Vagina (tissue), 2 donors: ENCODE data around the gene SDCBP2. TPM values are rescaled to one million over a fixed set of nuclear protein-coding genes. Genes with fewer than 3 reads are reported as not detected.
A peak's percentile ranks its signal among the peaks of the same experiment; 100 is the strongest.

Source experiments
- DNase-seq, 2 donors: peaks; one replicate each; pipeline ENCODE4 v3.0.0-alpha.2; 2017; ENCODE audit errors: extremely low spot score in 2 of 2
- H3K27ac ChIP-seq: fragments of 200-600 bp; sonication (generic); one replicate; pipeline ENCODE4 v1.5.1; 2019
- H3K27me3 ChIP-seq: fragments of 200-600 bp; sonication (generic); one replicate; pipeline ENCODE4 v1.5.1; 2019
- H3K36me3 ChIP-seq, 2 donors: fragments of 200-600 bp; sonication (generic); one replicate each; pipeline ENCODE4 v1.5.1; 2017 to 2019
- H3K4me1 ChIP-seq: fragments of 200-600 bp; sonication (generic); one replicate; pipeline ENCODE4 v1.5.1; 2019
- H3K4me3 ChIP-seq, 2 donors: fragments of 200-600 bp; sonication (generic); 1 replicate in 1 of 2; 2 replicates in 1 of 2; pipeline ENCODE4 v1.5.1; 2016 to 2019
- H3K9me3 ChIP-seq: fragments of 200-600 bp; sonication (generic); one replicate; pipeline ENCODE4 v1.5.1; 2019
- POLR2A ChIP-seq, 2 donors: fragments of 450-650 bp; IDR thresholded peaks; one replicate each; pipeline ENCODE4 v1.6.1; 2017; ENCODE audit warnings: antibody characterized with exemption in 2 of 2, mild to moderate bottlenecking in 2 of 2, moderate library complexity in 2 of 2
- POLR2AphosphoS5 ChIP-seq, 2 donors: sonication (generic); formaldehyde crosslinking; IDR thresholded peaks; one replicate each; pipeline ENCODE4 v1.9.0; 2017; ENCODE audit warnings: antibody characterized with exemption in 2 of 2, mild to moderate bottlenecking in 2 of 2, low read depth in 1 of 2; ENCODE audit not compliant: insufficient read depth in 1 of 2
- intact Hi-C: fragments of 100-400 bp; cut with DNase I; formaldehyde crosslinking; loops from one replicate; pipeline ENCODE4 v1.15.1; 2023
- total RNA-seq: library from RNA; depleted of rRNA; stranded (reverse); fragments of >200 nt; gene quantifications from one replicate; pipeline ENCODE4 v1.2.3, GENCODE V29; 2016
- TF ChIP-seq, protein P1 (sequence below), 3 experiments: fragments of 450-650 bp in 2 of 3; fragments of 200-600 bp in 1 of 3; sonication (generic) in 1 of 3; IDR thresholded peaks; one replicate each; pipeline ENCODE4 v1.5.1; 2017 to 2019; ENCODE audit warnings: antibody characterized with exemption in 3 of 3, mild to moderate bottlenecking in 2 of 3, moderate library complexity in 2 of 3

The SDCBP2 gene
- total RNA-seq, 1 donor from 2014 or later: 43.5 TPM

DNA sequence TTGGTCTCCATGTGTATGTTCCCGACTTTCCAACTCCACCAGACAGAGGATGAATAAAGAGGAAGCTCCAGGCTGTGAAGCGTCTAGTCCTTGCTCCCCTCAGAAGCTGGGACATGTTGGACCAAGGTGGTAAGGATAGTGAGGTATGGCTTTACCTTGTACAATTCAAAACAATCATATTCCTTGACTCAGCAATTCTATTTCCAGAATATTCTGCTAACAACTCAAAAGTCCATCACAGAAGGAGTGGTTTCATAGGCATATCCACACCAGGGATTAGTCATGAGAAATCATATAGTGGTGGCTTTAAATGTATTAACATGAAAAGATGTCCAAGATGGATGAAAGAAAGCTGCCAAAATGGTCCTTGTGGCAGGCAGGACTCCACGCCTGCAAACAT lies 44.1 kb upstream of the SDCBP2 start:
- H3K27me3 ChIP-seq: no peaks in the 10 kb centered on the region
- H3K9me3 ChIP-seq: no peaks in the 10 kb centered on the region
- intact Hi-C loops: no loop called here
- no peak overlapping the region for H3K4me3 ChIP-seq
- DNase-seq: no peak
- H3K27ac ChIP-seq: no peak overlapping the region
- peaks cover 38% of the 10 kb centered on the region for H3K4me1 ChIP-seq
- TF ChIP-seq POLR2A (IDR thresholded peaks at IDR 0.05): no peak
- TF ChIP-seq, protein P1, sequence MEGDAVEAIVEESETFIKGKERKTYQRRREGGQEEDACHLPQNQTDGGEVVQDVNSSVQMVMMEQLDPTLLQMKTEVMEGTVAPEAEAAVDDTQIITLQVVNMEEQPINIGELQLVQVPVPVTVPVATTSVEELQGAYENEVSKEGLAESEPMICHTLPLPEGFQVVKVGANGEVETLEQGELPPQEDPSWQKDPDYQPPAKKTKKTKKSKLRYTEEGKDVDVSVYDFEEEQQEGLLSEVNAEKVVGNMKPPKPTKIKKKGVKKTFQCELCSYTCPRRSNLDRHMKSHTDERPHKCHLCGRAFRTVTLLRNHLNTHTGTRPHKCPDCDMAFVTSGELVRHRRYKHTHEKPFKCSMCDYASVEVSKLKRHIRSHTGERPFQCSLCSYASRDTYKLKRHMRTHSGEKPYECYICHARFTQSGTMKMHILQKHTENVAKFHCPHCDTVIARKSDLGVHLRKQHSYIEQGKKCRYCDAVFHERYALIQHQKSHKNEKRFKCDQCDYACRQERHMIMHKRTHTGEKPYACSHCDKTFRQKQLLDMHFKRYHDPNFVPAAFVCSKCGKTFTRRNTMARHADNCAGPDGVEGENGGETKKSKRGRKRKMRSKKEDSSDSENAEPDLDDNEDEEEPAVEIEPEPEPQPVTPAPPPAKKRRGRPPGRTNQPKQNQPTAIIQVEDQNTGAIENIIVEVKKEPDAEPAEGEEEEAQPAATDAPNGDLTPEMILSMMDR (IDR thresholded peaks at IDR 0.05): no peak
- no peak for TF ChIP-seq POLR2AphosphoS5 (IDR thresholded peaks at IDR 0.05; ENCODE audit: insufficient read depth in 1 of 2, low read depth in 1 of 2)
- H3K36me3 ChIP-seq: peaks cover 0 to 14% of the 10 kb centered on the region in 2 donors

DNA sequence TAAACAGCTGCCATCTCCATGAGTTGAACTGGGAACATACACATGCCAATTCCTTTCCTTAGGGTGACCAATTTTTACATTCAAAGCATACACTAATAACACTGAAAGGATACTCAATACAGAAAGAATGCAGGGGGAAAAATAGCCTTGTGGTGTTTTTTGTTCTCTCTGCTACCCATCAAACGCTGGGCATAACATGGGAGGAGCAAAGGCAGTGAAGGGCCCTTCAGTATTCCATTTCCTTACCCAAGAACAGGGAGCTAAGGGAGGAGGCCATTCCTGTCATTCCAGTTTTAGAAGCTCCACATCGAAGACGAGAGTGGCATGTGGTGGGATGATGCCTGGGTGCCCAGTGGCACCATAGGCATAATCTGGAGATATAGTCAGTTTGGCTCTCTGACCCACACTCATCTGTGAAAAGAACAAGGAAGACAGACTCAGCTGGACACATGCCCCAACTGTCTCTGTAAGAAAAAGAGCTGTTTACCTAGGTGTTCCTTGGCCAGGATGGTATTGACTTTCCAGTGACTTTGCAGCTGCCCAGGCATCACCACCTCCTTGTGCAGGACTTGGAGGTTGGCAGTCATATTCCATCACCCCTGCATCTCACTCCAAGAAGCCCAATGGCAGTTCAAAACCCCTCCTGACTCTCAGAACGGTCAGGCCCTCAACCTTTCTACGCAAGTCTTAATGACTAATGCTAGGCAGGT lies 43.0 kb upstream of the SDCBP2 start:
- peaks cover 0 to 24% of the 10 kb centered on the region in 2 donors for H3K36me3 ChIP-seq
- no peaks in the 10 kb centered on the region for H3K9me3 ChIP-seq
- no peak overlapping the region for H3K4me3 ChIP-seq
- H3K27ac ChIP-seq: peak overlapping the region; percentile 5
- no peaks in the 10 kb centered on the region for H3K27me3 ChIP-seq
- no peak for DNase-seq
- H3K4me1 ChIP-seq: peaks cover 27% of the 10 kb centered on the region
- intact Hi-C loops: no loop called here
- TF ChIP-seq, protein P1 (IDR thresholded peaks at IDR 0.05): no peak
- no peak for TF ChIP-seq POLR2AphosphoS5 (IDR thresholded peaks at IDR 0.05; ENCODE audit: insufficient read depth in 1 of 2, low read depth in 1 of 2)
- TF ChIP-seq POLR2A (IDR thresholded peaks at IDR 0.05): no peak

DNA sequence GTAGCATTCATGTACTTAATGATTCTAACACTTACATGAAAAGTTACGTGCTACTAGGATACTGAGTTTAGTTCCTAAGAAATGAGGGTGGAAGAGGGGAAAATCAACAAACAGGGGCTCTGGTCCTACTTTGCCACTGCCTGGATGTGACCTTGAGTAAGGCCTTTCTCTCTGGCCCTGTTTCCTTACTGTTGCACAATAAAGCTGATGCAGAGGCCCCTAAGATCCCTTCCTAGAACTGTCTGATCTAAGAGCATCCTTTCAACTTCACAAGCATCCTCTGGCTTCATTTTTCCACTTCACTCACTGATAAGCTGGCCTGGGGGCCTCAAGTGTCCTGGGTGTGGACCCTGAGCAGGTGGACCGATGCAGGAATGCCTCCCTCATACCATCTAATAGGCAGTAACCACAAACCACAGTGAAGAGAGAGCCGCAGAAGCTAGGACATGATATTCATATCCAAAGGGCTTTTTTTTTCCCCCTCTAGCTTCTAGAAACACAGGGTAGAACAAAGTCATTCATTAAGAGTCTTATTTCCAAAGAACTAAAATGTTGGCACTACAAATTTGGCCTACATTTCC lies 42.4 kb upstream of the SDCBP2 start:
- Histone ChIP-seq H3K4me3 (no peak overlapping the region), H3K9me3 (no peaks in the 10 kb centered on the region), H3K4me1 (peaks cover 20% of the 10 kb centered on the region), H3K27ac (peak overlapping the region; percentile 5), H3K36me3 (peaks cover 0 to 24% of the 10 kb centered on the region in 2 donors), H3K27me3 (no peaks in the 10 kb centered on the region)
- intact Hi-C loops: no loop called here
- no peak for DNase-seq
- TF ChIP-seq, protein P1 (IDR thresholded peaks at IDR 0.05): no peak
- TF ChIP-seq POLR2A (IDR thresholded peaks at IDR 0.05) (no peak), POLR2AphosphoS5 (IDR thresholded peaks at IDR 0.05; ENCODE audit: insufficient read depth in 1 of 2, low read depth in 1 of 2) (no peak)

DNA sequence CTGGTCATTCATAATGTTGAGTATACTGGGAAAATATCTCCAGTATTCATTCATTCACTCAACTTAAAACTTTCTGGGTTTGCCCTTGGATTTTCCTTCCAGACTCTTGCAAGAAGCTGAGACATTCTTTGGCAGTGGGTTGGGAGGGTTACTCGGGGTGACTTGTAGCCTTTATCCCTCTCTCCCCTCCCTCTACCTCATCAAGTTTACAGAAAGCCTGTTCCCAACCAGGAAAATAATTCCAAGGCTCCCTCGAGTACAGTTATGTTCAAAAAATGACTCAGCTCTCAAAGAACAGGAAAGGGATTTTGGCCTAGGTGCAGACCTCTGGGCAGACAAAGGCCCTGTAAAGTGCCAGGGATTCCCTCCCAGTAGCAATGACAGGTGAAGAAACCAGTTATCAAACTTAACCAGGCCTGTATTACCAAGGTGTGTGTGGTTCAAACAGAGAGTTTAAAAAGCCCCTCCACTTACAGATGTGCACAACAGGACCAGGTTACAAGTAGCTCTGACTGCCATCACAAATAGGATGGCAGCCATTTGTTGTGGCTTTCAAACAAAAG lies 41.7 kb upstream of the SDCBP2 start:
- TF ChIP-seq POLR2A (IDR thresholded peaks at IDR 0.05): no peak
- TF ChIP-seq, protein P1 (IDR thresholded peaks at IDR 0.05): no peak
- no peak for TF ChIP-seq POLR2AphosphoS5 (IDR thresholded peaks at IDR 0.05; ENCODE audit: insufficient read depth in 1 of 2, low read depth in 1 of 2)
- H3K9me3 ChIP-seq: no peaks in the 10 kb centered on the region
- no peak for DNase-seq
- no peak overlapping the region for H3K4me3 ChIP-seq
- no peaks in the 10 kb centered on the region for H3K27me3 ChIP-seq
- H3K36me3 ChIP-seq: peaks cover 0 to 24% of the 10 kb centered on the region in 2 donors
- intact Hi-C loops: no loop called here
- peaks cover 14% of the 10 kb centered on the region for H3K4me1 ChIP-seq
- H3K27ac ChIP-seq: peak overlapping the region; percentile 5

DNA sequence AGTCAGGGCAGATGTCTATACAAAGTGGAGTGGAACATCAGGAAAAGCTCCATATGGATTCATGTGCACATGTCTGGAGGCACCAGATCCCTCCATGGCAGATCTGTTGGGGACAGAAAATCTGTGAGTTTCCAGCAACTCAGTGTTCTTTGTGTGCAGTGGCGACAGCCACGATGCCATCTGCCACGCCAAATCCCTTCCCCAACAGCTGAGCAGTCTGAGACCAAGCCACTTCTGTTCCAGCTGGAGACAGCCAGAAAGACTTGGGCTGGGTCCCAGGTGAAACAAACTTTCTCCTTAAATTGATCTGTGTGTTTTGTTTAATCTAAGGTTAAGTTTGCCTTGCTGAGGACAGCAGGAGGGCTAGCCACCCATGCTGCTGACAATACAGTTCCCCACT lies 41.0 kb upstream of the SDCBP2 start:
- no peak for DNase-seq
- Histone ChIP-seq H3K4me1 (peaks cover 7% of the 10 kb centered on the region), H3K9me3 (no peaks in the 10 kb centered on the region), H3K36me3 (peaks cover 0 to 24% of the 10 kb centered on the region in 2 donors), H3K4me3 (no peak overlapping the region), H3K27me3 (no peaks in the 10 kb centered on the region), H3K27ac (no peak overlapping the region)
- TF ChIP-seq POLR2AphosphoS5 (IDR thresholded peaks at IDR 0.05; ENCODE audit: insufficient read depth in 1 of 2, low read depth in 1 of 2): no peak
- TF ChIP-seq, protein P1 (IDR thresholded peaks at IDR 0.05): no peak
- TF ChIP-seq POLR2A (IDR thresholded peaks at IDR 0.05): no peak
- intact Hi-C loops: no loop called here
